T-helper 2 cell (primary cell): ENCODE data around the gene PRPF40A.
A peak's percentile ranks its signal among the peaks of the same experiment; 100 is the strongest.

Experiments used
- DNase-seq, 5 experiments: peaks; one replicate each; pipeline versions ENCODE4 v3.0.0 to v3.0.0-alpha.2; 2012 to 2022

PRPF40A gene

GRCh38 chr2:152615177-152615576 is 102.1 kb downstream of the PRPF40A start:
- no peak for DNase-seq

- no peak for DNase-seq
Observed at GRCh38 chr2:152613235-152613634, 104.0 kb downstream of the PRPF40A start.

GRCh38 chr2:152611458-152612231 is 105.6 kb downstream of the PRPF40A start:
- peak in 1 of 5 experiments; percentile 42 for DNase-seq

- DNase-seq, result no peak
Observed at GRCh38 chr2:152609699-152610098, 107.6 kb downstream of the PRPF40A start.

- no peak for DNase-seq
Observed at GRCh38 chr2:152609154-152609553, 108.1 kb downstream of the PRPF40A start.

- no peak for DNase-seq
Observed at GRCh38 chr2:152607793-152608300, 109.4 kb downstream of the PRPF40A start.

- no peak for DNase-seq
Observed at GRCh38 chr2:152606941-152607340, 110.3 kb downstream of the PRPF40A start.

- no peak for DNase-seq
Observed at GRCh38 chr2:152606081-152606480, 111.2 kb downstream of the PRPF40A start.

- no peak for DNase-seq
Observed at GRCh38 chr2:152603166-152603565, 114.1 kb downstream of the PRPF40A start.

- no peak for DNase-seq
Observed at GRCh38 chr2:152602750-152603149, 114.5 kb downstream of the PRPF40A start.
